22Rv1 (cell line): ENCODE measurements around the gene RBMS3.

Source experiments
- CTCF ChIP-seq: fragments of 450-650 bp; IDR thresholded peaks from 2 replicates; pipeline ENCODE4 v1.5.1; 2017; ENCODE audit warnings: mild to moderate bottlenecking
- ZFX ChIP-seq: fragments of 450-650 bp; IDR thresholded peaks from 2 replicates; pipeline ENCODE4 v1.6.1; 2017; ENCODE audit warnings: antibody characterized with exemption, borderline replicate concordance

- TF ChIP-seq CTCF = no peak
- TF ChIP-seq ZFX = no peak
These were observed 653.9 kb downstream of the RBMS3 start for GRCh38 chr3:29934751-29935150.
